GM20000 (cell line): ENCODE results near the gene EIF4B.

ENCODE experiments used
- DNase-seq: peaks from one replicate; pipeline ENCODE4 v3.0.0; 2012; ENCODE audit warnings: low spot score
- TF ChIP-seq, protein P1 (sequence below): IDR thresholded peaks from 2 replicates; pipeline ENCODE4 v1.5.1; 2012; ENCODE audit warnings: mild to moderate bottlenecking, control low read depth; ENCODE audit errors: extremely low read depth, missing control alignments

EIF4B gene

GRCh38 chr12:53067074-53067992 is 61.1 kb downstream of the EIF4B start:
- TF ChIP-seq, protein P1, sequence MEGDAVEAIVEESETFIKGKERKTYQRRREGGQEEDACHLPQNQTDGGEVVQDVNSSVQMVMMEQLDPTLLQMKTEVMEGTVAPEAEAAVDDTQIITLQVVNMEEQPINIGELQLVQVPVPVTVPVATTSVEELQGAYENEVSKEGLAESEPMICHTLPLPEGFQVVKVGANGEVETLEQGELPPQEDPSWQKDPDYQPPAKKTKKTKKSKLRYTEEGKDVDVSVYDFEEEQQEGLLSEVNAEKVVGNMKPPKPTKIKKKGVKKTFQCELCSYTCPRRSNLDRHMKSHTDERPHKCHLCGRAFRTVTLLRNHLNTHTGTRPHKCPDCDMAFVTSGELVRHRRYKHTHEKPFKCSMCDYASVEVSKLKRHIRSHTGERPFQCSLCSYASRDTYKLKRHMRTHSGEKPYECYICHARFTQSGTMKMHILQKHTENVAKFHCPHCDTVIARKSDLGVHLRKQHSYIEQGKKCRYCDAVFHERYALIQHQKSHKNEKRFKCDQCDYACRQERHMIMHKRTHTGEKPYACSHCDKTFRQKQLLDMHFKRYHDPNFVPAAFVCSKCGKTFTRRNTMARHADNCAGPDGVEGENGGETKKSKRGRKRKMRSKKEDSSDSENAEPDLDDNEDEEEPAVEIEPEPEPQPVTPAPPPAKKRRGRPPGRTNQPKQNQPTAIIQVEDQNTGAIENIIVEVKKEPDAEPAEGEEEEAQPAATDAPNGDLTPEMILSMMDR, result no peak
- no peak for DNase-seq

DNA sequence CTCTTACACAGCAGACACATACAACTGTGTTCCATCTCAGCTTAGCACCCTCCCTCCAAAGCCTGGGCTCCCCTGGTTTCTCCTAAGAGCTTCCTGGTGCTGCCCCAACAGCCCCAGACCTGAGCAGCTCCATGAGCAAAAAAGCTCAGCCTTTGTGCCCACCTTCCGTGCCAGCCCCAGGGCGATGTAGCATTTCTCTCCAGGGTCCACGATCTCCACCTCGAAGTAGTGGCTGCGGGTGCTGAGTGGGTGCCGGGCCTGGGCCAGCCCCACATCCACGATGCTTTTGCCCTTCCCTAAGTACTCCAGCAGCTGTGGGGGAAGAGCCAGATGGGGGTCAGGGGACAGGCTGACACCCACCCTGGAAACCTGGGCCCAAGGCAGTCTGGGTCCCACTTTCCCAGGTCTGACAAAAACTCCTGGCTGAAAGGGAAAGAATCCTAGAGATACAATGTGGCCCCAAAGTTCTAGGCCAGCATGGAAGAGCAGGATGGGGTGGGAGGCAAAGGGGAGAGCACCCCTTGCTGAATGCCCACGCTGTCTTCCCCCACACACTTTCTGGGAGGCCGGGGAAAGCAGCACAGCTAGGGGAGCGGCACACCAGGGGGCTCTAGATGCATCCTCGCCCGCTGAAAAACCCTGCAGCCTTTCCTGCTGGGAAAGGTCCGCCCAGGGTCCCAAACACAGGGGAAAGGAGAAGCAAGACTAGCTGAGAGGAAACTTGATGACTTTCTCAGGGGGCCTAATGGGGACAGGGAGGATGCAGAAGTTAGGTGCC is 61.9 kb downstream of the EIF4B start:
- TF ChIP-seq, protein P1, result no peak

DNA sequence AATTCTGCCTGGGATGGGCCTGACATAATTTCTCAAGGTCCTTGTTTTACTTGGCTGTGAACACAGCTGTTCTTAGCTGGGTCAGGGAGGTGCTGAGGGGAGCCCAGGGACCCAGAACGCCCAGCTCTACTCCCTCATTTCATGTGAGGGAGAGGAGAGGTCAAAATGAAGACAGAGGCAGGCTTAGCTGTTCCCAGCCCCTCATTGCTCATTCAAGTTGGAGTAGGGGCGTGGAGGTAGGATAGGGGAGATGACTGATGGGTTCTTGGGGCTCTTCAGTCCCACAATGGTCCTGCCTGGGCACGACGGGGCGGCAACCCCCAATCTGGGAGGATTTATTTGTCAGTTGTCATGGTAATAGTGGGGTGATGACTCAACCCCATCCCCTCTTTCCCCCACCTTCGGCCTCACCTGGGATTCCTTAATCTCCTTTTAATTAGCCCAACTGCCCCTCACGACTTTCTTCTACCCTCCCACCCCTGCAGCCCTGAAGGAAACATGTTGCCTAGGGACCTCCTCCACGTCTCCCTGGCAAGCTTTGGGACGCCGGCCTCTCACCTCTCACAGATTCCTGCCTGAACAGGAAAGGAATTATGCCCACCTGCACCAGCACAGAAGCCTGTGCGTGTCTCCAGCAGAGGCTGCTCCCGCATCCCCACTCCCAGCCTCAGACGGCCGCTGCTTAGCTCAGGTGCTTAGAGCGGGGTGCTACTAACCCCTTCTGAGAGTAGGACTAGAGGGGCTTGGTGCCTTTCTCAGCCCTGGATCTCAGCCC is 62.7 kb downstream of the EIF4B start:
- no peak for DNase-seq
- TF ChIP-seq, protein P1, result no peak

More for the DNA sequence above, 61.9 kb downstream of the EIF4B start:
- DNase-seq, result no peak

GRCh38 chr12:53069621-53070410 is 63.6 kb downstream of the EIF4B start:
- TF ChIP-seq, protein P1, result no peak
- DNase-seq, result no peak

DNA sequence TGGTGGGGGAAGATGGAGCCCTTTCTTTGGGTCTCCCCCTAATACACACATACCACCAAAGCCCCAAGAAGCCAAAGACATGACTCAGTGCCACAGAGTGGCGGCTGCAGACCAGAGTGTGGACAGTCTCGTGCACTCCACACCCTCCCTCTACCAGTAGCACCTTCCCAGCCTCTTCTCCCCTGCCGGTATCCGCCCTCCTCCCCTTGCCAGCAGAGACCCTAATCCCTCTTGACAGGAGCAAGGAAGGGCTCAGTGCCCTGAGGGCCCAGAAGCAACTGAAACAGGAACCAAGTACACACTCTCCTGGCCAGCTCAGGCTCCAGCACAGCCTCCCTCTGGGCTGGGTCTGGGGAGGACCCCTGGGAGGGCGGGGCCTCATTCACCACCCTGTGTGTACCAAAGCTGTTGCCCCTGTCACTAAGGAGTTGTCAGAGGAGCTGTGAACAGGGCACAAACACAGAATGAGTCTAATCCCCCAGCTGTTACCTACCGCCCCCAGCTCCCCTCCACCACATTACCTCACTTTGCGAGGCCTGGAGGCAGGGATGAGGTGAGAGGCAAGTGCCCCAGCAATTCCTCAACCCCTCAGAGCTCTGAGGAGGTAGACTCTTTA is 64.7 kb downstream of the EIF4B start:
- DNase-seq, result no peak
- TF ChIP-seq, protein P1, result no peak
